ENCODE data around the gene SLC2A3.
"Not testable (repeated sequence)": the region's sequence is repeated elsewhere in the genome, so short reads cannot be mapped to it uniquely, and the experiment has no call there.

Gene SLC2A3

DNA sequence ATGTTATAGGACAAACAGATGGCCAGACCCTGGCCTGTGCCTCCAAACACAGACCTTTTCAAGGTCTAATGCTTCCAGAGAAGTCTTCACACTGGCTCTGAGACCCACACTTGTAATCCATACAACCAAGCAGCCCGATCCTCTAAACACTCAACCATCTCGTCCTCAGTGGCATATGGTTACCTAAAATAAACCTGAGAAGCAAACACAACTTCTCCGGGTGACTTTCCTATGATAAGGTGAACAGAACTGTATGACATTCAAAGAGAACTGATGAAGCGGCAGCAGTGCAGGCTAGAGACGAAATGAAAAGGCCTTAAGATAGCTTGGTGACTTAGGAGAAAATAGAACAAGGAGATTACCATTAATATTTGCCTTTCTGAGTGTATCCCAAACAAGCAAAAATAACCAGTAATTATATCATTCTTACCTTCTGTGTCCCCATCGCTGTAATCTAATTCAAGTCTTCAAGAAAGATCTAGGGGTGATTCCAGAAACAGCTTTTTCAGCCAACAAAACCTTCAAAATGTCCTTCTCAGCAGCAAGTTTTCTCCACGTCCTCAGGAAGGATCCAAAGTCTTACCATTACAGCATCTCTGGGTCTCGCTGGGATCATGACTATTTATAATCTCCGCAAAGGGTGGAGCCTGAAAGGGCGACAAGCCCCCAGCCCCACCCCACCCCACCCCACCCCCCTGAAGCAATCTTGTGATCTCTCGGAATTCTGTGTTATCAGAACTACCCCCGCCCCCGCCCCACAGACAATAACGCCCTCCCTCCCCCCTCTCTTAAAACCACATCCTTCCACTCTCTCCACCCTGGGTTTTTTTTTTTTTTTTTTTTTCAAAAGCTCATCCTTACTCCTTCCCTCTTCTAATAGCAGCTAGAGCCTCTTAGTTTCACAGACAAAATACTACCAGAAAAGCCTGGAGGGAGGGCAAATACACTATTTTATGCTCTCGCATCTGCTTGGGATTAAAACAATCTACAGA is at the start of gene SLC2A3:
Gene SLC2A3, minus strand, starts transcription at position 598 of the 992 bp plus-strand sequence. Its CDS starts 153 bp downstream, at position 445.
- DNase-seq (ENCODE audit: low read depth in 2 of 2), result peak; percentile 66 to 74

DNA sequence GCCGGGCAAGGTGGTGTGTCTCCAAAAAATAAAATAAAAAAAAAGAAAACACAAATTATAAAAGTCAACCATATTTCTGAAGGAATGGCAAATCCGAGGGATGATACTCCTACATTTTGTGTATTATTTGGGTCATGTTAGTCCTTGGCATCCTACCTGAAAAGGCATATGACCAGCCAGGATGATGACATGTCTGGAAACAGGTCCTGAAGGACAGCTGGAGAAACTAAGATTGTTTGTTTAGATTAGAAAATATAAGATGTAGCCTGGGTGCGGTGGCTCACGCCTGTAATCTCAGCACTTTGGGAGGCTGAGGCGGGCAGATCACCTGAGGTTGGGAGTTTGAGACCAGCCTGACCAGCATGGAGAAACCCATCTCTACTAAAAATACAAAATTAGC is 48.9 kb upstream of the SLC2A3 start:
- no peak for DNase-seq (ENCODE audit: low read depth in 2 of 2)

GRCh38 chr12:7983460-7983859 is 47.5 kb upstream of the SLC2A3 start:
- not testable (repeated sequence) for DNase-seq (ENCODE audit: low read depth in 2 of 2)

DNA sequence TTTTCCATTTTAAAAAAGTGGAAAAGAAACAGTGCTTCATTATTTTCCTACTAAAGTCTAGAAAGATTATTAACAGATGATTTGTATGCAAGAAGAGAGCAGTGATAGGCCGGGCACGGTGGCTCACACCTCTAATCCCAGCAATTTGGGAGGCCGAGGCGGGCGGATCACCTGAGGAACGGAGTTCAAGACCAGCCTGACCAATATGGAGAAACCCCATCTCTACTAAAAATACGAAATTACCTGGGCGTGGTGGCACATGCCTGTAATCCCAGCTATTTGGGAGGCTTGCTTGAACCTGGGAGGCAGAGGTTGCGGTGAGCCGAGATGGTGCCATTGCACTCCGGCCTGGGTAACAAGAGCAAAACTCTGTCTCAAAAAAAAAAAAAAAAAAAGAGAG is 47.0 kb upstream of the SLC2A3 start:
- not testable (repeated sequence) for DNase-seq (ENCODE audit: low read depth in 2 of 2)

GRCh38 chr12:7982332-7982735 is 46.3 kb upstream of the SLC2A3 start:
- DNase-seq (ENCODE audit: low read depth in 2 of 2), result not testable (repeated sequence)

- no peak for DNase-seq (ENCODE audit: low read depth in 2 of 2)
Observed at GRCh38 chr12:7981446-7981845, 45.5 kb upstream of the SLC2A3 start.

DNA sequence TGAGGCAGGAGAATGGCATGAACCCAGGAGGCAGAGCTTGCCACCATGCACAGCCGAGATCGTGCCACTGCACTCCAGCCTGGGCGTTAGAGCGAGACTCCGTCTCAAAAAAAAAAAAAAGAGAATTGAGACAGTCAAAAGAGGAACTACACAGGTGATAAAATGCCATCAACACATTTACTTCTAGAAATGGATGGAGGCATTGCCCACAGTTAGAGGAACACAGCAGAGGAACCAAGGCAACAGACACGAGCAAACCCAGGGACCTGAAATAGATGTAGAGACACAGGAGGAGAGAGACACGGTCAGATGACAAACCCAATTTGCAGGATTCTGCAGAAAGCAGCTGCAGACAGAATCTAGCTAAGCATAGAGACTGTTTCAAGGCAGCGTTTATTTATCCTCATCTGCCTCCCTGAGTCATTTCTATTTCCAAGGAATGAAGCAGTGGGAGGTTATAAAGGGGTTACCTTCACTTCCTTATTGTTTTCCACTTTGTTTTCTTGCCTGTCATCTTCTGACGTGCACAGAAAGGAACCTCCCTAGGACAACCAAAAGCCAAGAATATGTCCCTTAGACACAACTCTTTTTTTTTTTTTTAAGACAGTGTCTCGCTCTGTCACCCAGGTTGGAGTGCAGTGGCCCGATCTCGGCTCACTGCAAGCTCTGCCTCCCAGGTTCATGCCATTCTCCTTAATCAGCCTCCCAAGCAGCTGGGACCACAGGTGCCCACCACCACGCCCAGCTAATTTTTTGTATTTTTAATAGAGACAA is 41.6 kb upstream of the SLC2A3 start:
- DNase-seq (ENCODE audit: low read depth in 2 of 2), result not testable (repeated sequence)

DNA sequence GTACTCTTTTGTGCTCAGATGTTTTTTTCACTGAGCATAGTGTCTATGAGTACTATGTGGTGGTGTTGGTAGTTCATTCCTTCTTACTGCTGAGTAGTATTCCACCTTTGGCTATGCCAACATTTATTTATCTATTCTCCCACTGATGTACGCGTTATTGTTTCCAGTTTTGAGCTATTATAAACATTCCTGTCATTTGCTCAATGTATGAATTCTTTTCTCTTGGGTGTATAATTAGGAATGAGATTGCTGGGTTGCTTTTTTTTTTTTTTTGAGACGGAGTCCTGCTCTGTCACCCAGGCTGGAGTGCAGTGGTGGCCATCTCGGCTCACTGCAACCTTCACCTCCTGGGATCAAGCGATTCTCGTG is 37.5 kb upstream of the SLC2A3 start:
- no peak for DNase-seq (ENCODE audit: low read depth in 2 of 2)

DNA sequence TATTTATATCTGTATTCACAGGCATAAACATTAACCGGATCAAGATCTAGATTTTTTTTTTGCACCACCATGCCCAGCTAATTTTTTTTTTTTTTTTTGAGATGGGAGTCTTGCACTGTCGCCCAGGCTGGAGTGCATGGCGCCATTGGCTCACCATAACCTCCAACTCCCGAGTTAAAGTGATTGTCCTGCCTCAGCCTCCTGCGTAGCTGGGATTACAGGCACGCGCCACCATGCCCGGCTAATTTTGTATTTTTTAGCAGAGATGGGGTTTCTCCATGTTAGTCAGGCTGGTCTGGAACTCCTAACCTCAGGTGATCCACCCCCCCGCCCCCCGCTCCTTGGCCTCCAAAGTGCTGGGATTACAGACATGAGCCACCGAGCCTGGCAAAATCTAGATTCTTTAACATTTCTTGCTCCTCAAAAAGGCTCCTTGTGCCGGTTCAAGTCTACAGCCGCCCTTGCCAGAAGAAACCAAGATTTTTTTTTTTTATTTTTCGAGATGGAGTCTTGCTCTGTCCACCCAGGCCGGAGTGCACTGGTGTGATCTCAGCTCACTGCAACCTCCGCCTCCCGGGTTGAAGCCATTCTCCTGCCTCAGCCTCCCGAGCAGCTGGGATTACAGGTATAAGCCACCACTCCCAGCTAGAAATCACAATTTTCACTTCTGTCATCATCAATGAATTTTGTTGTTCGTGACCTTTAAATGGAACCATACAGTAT is 36.9 kb upstream of the SLC2A3 start:
- DNase-seq (ENCODE audit: low read depth in 2 of 2), result no peak

- not testable (repeated sequence) for DNase-seq (ENCODE audit: low read depth in 2 of 2)
Observed at GRCh38 chr12:7972269-7972668, 36.3 kb upstream of the SLC2A3 start.

DNA sequence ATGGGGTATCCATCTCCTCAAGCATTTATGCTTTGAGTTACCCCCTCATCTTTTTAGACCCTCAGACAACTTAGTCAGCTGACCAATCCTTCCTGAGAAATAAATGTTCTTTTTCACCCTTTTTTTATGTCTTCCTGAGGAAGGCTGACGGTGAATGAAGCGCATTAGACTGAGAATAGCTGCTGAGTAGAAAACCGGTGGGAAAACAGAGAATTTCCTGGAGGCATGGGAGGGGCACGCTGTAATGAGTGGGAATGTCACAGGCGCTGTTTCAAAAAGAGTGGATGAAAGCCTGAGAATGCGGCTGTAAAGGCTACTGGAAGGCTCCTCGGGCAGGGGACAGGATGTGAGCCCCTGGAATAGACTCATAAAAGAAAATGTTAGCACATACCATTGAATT is 35.8 kb upstream of the SLC2A3 start:
- not testable (repeated sequence) for DNase-seq (ENCODE audit: low read depth in 2 of 2)

- DNase-seq (ENCODE audit: low read depth in 2 of 2), result peak; percentile 83 to 86
Observed at GRCh38 chr12:7970475-7971252, 34.7 kb upstream of the SLC2A3 start.

- DNase-seq (ENCODE audit: low read depth in 2 of 2), result peak; percentile 21 to 40
Observed at GRCh38 chr12:7966563-7966962, 30.6 kb upstream of the SLC2A3 start.

DNA sequence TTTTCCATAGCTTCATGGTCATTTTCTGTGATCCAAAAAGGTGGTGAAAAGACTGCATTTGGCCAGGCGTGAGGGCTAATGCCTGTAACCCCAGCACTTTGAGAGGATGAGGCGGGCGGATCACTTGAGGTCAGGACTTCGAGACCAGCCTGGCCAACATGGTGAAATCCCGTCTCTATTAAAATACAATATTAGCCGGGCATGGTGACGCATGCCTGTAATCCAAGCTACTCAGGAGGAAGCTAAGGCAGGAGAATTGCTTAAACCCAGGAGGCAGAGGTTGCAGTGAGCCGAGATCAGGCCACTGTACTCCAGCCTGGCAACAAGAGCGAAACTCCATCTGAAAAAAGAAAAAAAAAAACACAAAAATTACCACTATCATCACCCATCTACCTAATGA is 28.7 kb upstream of the SLC2A3 start:
- not testable (repeated sequence) for DNase-seq (ENCODE audit: low read depth in 2 of 2)

DNA sequence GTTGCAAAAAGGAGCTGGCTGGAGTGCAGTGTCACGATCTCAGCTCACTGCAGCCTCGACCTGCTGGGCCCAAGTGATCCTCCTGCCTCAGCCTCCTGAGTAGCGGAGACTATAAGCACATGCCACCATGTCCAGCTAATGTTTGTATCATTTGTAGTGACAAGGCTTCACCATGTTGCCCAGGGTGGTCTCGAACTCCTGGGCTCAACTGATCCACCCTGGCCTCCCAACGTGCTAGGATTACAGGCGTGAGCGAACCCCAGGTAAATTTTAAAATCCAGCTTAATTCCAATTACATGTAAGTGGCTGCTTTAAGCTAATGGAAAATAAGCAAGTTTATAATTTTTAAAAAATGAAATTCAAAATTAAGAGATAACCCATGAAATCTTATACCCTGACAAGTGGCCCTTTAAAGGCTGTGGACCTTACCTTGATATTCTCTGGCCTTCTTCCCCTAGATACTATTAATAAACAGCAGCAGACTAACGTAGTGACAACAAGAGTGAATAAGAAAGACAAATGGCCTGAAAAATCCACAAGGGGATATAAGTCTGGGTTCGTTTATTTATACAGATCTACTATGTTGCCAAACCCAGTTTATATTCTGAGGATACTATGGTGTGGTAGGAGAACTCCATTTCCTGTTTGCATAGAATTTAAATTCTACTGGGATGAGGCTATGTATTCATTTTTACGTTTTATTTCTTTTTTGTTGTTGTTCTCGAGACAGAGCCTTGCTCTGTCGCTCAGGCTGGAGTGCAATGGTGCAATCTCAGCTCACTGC is 25.6 kb upstream of the SLC2A3 start:
- no peak for DNase-seq (ENCODE audit: low read depth in 2 of 2)

- no peak for DNase-seq (ENCODE audit: low read depth in 2 of 2)
Observed at GRCh38 chr12:7959701-7960121, 23.7 kb upstream of the SLC2A3 start.

DNA sequence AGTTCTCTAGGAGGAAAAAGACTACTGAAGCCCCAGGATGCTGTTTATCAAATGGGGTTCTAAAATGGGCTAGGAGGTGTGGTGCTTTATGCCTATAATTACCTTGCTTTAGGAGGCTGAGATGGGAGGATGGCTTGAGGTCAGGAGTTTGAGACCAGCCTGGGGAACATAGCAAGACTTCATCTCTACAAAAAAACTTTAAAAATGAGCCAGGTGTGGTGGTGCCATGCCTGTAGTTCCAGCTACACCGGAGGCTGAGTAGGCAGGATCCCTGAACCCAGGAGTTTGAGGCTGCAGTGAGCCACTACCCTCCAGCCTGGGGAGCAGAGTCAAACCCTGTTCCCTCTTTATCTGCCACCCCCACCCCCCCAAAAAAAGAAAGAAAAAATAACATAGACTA is 23.3 kb upstream of the SLC2A3 start:
- DNase-seq (ENCODE audit: low read depth in 2 of 2), result no peak

GRCh38 chr12:7954877-7955276 is 18.9 kb upstream of the SLC2A3 start:
- DNase-seq (ENCODE audit: low read depth in 2 of 2), result not testable (repeated sequence)

- DNase-seq (ENCODE audit: low read depth in 2 of 2), result not testable (repeated sequence)
Observed at GRCh38 chr12:7954418-7954817, 18.4 kb upstream of the SLC2A3 start.

GRCh38 chr12:7953912-7954311 is 17.9 kb upstream of the SLC2A3 start:
- DNase-seq (ENCODE audit: low read depth in 2 of 2), result not testable (repeated sequence)

Measured in stimulated activated CD4-positive, alpha-beta T cell treated with anti-CD3 and anti-CD28 coated beads, Interleukin-15, amount 100 ng/mL, for 48 hours (primary cell).